GM10248 (cell line): ENCODE results near the gene SPATS2L.

ENCODE experiments used
- CTCF ChIA-PET: fragments of 300-600 bp; sonication (Branson Sonifier 250); formaldehyde crosslinking; extraction: SDS; loops from one replicate; lab custom pipeline; 2021; ENCODE audit warnings: antibody characterized with exemption; lab: Yijun Ruan, JAX
- POLR2A ChIA-PET: fragments of 350-650 bp; sonication (Branson Sonifier 250); formaldehyde crosslinking; extraction: SDS; loops from one replicate; lab custom pipeline; 2020; ENCODE audit warnings: antibody characterized with exemption; lab: Yijun Ruan, JAX
- DNase-seq: peaks from one replicate; pipeline ENCODE4 v3.0.0; 2012; ENCODE audit errors: extremely low spot score
- TF ChIP-seq, protein P1 (sequence below): IDR thresholded peaks from 2 replicates; pipeline ENCODE4 v1.5.1; 2012; ENCODE audit warnings: mild to moderate bottlenecking, low read depth; ENCODE audit errors: extremely low read depth, missing control alignments, control extremely low read depth

Gene SPATS2L

GRCh38 chr2:200418399-200418798 is 111.9 kb downstream of the SPATS2L start:
- TF ChIP-seq, protein P1, sequence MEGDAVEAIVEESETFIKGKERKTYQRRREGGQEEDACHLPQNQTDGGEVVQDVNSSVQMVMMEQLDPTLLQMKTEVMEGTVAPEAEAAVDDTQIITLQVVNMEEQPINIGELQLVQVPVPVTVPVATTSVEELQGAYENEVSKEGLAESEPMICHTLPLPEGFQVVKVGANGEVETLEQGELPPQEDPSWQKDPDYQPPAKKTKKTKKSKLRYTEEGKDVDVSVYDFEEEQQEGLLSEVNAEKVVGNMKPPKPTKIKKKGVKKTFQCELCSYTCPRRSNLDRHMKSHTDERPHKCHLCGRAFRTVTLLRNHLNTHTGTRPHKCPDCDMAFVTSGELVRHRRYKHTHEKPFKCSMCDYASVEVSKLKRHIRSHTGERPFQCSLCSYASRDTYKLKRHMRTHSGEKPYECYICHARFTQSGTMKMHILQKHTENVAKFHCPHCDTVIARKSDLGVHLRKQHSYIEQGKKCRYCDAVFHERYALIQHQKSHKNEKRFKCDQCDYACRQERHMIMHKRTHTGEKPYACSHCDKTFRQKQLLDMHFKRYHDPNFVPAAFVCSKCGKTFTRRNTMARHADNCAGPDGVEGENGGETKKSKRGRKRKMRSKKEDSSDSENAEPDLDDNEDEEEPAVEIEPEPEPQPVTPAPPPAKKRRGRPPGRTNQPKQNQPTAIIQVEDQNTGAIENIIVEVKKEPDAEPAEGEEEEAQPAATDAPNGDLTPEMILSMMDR = no peak
- no peak for DNase-seq
- ChIA-PET POLR2A (no interaction called here), CTCF (interaction anchor here (1.4 to 2.6 kb wide), 3 partner anchors 10 to 13 kb away, joined by 3 to 12 read pairs (median 4); no protein-coding TSS in a partner anchor)

- DNase-seq = no peak
- ChIA-PET CTCF (interaction anchor here (1.4 to 2.6 kb wide), 2 partner anchors 9 to 12 kb away, joined by 3 to 12 read pairs; no protein-coding TSS in a partner anchor), POLR2A (no interaction called here)
- TF ChIP-seq, protein P1 = no peak
These were observed 112.8 kb downstream of the SPATS2L start for GRCh38 chr2:200419325-200419724.

- ChIA-PET POLR2A (no interaction called here), CTCF (no interaction called here)
- TF ChIP-seq, protein P1 = no peak
- DNase-seq = no peak
These were observed 114.8 kb downstream of the SPATS2L start for GRCh38 chr2:200421270-200421669.

- ChIA-PET CTCF (no interaction called here), POLR2A (no interaction called here)
- DNase-seq = no peak
- TF ChIP-seq, protein P1 = no peak
These were observed 115.6 kb downstream of the SPATS2L start for GRCh38 chr2:200422071-200422470.

- CTCF ChIA-PET = interaction anchor here (1.0 to 1.4 kb wide), 2 partner anchors 8 to 49 kb away, joined by 3 to 4 read pairs; no protein-coding TSS in a partner anchor
These were observed 116.2 kb downstream of the SPATS2L start for GRCh38 chr2:200422532-200423261.

GRCh38 chr2:200423541-200423940 is 117.0 kb downstream of the SPATS2L start:
- POLR2A ChIA-PET = no interaction called here
- no peak for DNase-seq
- CTCF ChIA-PET = interaction anchor here (1.0 to 1.4 kb wide), 4 partner anchors 9 to 48 kb away, joined by 3 to 4 read pairs (median 3); no protein-coding TSS in a partner anchor
- TF ChIP-seq, protein P1 = no peak

More at GRCh38 chr2:200422532-200423261, 116.2 kb downstream of the SPATS2L start:
- POLR2A ChIA-PET = no interaction called here
- TF ChIP-seq, protein P1 = no peak
- no peak for DNase-seq
